NCI-H82 treated with DMSO at 0.1 percent for 48 hours (cell line): Measurements from ENCODE around the gene DDX39B.
"Not testable (repeated sequence)": the region's sequence is repeated elsewhere in the genome, so short reads cannot be mapped to it uniquely, and the experiment has no call there.

Source experiments
- DNase-seq: peaks from one replicate; lab custom pipeline; 2025; ENCODE audit not compliant: unreplicated experiment; lab: John Stamatoyannopoulos, UW

Gene DDX39B

DNA sequence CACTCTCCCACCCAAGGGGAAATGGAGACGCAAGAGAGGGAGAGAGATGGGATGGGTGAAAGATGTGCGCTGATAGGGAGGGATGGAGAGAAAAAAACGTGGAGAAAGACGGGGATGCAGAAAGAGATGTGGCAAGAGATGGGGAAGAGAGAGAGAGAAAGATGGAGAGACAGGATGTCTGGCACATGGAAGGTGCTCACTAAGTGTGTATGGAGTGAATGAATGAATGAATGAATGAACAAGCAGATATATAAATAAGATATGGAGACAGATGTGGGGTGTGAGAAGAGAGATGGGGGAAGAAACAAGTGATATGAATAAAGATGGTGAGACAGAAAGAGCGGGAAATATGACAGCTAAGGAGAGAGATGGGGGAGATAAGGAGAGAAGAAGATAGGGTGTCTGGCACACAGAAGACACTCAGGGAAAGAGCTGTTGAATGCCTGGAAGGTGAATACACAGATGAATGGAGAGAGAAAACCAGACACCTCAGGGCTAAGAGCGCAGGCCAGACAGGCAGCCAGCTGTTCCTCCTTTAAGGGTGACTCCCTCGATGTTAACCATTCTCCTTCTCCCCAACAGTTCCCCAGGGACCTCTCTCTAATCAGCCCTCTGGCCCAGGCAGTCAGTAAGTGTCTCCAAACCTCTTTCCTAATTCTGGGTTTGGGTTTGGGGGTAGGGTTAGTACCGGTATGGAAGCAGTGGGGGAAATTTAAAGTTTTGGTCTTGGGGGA lies 34.3 kb upstream of the DDX39B start:
- no peak for DNase-seq

DNA sequence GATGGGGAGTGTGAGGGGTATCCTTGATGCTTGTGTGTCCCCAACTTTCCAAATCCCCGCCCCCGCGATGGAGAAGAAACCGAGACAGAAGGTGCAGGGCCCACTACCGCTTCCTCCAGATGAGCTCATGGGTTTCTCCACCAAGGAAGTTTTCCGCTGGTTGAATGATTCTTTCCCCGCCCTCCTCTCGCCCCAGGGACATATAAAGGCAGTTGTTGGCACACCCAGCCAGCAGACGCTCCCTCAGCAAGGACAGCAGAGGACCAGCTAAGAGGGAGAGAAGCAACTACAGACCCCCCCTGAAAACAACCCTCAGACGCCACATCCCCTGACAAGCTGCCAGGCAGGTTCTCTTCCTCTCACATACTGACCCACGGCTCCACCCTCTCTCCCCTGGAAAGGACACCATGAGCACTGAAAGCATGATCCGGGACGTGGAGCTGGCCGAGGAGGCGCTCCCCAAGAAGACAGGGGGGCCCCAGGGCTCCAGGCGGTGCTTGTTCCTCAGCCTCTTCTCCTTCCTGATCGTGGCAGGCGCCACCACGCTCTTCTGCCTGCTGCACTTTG lies 33.6 kb upstream of the DDX39B start, which contains the start of gene TNF:
Gene TNF (plus strand): TSS at position 231 of the 567 bp plus-strand sequence. CDS start 177 bp downstream, at position 408.
- DNase-seq: no peak

DNA sequence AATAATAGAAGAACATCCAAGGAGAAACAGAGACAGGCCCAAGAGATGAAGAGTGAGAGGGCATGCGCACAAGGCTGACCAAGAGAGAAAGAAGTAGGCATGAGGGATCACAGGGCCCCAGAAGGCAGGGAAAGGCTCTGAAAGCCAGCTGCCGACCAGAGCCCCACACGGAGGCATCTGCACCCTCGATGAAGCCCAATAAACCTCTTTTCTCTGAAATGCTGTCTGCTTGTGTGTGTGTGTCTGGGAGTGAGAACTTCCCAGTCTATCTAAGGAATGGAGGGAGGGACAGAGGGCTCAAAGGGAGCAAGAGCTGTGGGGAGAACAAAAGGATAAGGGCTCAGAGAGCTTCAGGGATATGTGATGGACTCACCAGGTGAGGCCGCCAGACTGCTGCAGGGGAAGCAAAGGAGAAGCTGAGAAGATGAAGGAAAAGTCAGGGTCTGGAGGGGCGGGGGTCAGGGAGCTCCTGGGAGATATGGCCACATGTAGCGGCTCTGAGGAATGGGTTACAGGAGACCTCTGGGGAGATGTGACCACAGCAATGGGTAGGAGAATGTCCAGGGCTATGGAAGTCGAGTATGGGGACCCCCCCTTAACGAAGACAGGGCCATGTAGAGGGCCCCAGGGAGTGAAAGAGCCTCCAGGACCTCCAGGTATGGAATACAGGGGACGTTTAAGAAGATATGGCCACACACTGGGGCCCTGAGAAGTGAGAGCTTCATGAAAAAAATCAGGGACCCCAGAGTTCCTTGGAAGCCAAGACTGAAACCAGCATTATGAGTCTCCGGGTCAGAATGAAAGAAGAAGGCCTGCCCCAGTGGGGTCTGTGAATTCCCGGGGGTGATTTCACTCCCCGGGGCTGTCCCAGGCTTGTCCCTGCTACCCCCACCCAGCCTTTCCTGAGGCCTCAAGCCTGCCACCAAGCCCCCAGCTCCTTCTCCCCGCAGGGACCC lies 32.6 kb upstream of the DDX39B start:
- DNase-seq: no peak

DNA sequence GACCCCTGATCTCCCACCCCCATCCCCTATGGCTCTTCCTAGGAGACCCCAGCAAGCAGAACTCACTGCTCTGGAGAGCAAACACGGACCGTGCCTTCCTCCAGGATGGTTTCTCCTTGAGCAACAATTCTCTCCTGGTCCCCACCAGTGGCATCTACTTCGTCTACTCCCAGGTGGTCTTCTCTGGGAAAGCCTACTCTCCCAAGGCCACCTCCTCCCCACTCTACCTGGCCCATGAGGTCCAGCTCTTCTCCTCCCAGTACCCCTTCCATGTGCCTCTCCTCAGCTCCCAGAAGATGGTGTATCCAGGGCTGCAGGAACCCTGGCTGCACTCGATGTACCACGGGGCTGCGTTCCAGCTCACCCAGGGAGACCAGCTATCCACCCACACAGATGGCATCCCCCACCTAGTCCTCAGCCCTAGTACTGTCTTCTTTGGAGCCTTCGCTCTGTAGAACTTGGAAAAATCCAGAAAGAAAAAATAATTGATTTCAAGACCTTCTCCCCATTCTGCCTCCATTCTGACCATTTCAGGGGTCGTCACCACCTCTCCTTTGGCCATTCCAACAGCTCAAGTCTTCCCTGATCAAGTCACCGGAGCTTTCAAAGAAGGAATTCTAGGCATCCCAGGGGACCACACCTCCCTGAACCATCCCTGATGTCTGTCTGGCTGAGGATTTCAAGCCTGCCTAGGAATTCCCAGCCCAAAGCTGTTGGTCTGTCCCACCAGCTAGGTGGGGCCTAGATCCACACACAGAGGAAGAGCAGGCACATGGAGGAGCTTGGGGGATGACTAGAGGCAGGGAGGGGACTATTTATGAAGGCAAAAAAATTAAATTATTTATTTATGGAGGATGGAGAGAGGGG lies 31.7 kb upstream of the DDX39B start:
- DNase-seq: no peak

DNA sequence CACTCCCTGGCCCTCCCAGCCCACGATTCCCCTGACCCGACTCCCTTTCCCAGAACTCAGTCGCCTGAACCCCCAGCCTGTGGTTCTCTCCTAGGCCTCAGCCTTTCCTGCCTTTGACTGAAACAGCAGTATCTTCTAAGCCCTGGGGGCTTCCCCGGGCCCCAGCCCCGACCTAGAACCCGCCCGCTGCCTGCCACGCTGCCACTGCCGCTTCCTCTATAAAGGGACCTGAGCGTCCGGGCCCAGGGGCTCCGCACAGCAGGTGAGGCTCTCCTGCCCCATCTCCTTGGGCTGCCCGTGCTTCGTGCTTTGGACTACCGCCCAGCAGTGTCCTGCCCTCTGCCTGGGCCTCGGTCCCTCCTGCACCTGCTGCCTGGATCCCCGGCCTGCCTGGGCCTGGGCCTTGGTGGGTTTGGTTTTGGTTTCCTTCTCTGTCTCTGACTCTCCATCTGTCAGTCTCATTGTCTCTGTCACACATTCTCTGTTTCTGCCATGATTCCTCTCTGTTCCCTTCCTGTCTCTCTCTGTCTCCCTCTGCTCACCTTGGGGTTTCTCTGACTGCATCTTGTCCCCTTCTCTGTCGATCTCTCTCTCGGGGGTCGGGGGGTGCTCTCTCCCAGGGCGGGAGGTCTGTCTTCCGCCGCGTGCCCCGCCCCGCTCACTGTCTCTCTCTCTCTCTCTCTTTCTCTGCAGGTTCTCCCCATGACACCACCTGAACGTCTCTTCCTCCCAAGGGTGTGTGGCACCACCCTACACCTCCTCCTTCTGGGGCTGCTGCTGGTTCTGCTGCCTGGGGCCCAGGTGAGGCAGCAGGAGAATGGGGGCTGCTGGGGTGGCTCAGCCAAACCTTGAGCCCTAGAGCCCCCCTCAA lies 30.5 kb upstream of the DDX39B start, which contains the start of gene LTA:
Gene LTA (plus strand): TSS at position 249 of the 871 bp plus-strand sequence. CDS start 454 bp downstream, at position 703.
- no peak for DNase-seq

DNA sequence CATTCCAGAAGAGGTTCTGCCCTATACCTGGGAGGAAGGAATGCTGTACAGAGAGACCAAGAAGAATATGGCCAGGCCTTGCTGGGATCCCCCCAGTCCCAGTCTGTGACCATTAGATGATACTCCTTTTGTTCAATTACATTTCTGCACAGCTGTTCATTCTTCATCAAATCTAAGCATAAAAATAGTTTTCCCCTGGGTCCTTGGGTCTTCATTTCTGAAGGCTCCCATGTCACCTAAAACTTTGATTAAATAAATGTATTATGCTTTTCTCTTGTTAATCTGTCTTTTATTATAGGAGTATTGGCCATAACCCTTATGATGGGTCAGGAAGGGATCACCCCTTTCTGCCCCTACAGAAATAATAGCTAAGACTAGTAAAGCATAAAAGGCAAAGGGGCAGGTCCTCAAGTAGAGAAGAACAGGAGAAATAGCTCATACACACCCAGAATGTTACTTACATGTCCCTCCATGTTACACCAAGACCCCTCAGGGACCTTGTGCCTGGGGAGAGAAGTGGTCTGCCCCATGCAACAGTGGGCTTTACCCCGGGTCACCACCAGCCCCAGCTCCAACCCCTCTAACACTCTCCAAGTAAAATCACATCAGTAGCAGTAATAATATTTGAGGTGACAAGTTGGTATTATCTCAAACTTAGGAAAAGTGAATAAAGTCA lies 28.2 kb upstream of the DDX39B start:
- DNase-seq: no peak

DNA sequence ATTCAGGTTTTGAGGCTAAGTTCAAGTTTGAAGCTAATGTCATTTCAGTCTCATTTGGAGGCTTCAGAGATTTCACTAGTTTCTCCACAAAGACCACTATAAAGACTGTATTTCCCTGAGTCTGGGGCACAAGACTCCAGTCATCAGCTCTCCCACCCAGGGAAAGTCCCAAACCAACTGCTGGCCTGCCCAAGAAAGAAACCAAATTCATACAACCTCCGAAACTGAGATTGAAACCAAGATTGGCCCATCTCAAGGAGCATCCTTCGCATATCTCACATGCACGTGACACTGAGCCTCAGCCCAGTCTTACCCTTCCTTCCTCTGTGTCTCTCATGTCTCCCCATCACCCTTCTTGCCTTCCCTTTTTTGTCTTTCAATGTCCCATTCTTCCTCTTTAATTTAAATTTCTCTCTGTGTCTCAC lies 26.7 kb upstream of the DDX39B start:
- DNase-seq: no peak

DNA sequence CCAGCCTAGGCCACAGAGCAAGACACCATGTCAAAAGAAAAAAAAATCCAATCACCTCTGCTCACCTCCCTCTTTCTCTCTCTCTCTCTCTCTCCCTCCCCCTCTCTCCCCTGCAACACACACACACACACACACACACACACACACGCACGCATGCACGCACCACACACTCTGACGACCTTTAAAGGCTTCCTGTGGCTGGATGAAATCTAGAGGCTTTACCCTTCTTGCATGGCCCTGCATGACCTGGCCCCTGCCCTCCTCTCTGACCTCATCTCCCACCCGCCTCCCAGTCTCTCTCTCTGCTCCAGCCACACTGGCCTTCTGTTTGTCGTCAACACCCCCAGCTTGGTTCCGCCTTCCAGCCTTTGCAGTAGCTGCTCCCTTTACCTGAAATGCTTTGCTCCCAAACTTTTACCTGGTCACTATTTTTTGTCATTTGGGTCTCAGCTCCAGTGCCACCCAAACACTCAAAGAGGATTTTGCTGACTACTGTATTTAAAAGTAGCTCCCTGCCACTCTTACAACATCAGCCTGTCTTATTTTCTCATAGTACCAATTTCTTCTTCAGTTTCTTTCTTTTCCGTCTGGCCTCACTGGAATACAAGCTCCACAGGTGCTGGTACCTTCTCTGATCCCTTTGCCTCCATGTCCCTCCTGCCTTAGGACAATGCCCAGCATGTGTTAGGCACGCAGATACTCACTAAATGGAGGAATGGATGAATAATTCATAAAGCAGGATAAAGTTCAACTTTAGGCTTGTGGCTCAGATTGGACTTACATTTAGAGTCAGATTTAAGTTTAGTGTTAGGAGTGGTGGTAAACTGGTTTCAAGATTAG lies 25.9 kb upstream of the DDX39B start:
- DNase-seq: no peak

DNA sequence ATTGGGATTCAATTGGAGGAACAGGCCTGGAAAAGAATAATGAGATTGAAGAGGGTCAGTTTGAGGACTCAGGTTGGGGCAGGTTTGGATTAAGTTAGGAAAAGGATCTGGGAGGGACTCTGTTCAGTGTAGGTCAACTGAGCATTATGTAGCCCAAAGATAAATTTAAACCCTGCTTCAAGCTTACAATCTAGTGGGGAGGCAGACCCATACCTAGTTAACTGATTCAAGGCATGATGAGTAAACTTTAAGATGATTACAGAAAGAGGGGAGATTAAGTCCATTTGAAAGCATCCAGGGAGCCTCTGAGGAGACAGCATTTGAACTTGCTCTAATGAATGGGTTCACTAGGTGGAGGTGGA lies 18.9 kb upstream of the DDX39B start:
- no peak for DNase-seq

DNA sequence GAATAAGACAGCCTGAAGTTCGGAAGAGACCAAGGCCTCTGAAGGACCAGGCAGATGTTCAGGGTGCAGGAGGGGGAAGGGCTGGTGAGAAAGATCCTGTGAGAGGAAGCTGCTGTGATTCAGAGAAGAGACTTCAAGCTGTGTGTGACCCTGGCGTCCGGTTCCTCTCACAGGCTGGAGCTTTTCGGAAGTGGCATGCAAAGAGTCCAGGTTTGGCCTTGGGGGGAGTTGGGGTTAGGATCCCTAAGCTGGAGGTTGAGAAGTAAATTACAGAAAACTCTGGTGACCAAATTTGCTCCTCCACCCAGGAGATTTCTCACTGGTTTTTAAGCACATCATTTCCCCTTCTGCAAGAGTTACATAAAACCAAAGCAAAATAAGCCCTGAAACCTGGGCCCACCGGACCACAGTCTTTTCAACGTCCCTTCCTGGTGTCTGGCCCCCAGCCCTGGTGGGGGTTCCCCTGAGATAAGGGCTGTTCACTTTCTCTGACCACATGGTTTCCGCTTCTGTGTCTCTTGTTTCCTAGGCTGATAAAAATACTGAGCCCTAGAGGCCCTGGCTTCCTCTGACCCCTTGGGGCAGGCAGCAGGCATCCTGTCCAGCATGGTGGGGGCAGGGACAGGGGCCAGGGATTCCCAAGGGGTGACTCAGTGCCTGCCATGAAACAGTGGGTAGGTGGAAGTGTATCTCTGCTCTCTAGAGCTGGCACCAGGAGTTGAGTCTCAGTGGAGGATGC lies 18.3 kb upstream of the DDX39B start:
- DNase-seq: no peak

DNA sequence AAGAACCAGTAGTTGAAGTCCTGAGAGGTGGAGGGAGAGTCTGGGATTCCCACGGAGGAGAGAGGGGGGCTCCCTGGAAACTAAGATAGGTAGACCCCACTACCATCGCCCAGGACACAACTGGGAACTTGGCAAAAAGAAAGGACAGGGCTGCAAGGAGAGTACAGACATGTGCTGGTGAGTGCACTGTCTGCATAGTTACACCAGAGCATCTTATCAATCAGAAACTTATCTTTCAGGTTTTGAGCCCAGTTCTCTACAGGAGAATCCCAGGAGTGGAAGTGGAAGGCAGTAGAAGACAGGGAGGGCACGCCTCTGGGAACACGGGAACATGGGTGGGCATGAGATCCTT lies 17.8 kb upstream of the DDX39B start:
- no peak for DNase-seq

DNA sequence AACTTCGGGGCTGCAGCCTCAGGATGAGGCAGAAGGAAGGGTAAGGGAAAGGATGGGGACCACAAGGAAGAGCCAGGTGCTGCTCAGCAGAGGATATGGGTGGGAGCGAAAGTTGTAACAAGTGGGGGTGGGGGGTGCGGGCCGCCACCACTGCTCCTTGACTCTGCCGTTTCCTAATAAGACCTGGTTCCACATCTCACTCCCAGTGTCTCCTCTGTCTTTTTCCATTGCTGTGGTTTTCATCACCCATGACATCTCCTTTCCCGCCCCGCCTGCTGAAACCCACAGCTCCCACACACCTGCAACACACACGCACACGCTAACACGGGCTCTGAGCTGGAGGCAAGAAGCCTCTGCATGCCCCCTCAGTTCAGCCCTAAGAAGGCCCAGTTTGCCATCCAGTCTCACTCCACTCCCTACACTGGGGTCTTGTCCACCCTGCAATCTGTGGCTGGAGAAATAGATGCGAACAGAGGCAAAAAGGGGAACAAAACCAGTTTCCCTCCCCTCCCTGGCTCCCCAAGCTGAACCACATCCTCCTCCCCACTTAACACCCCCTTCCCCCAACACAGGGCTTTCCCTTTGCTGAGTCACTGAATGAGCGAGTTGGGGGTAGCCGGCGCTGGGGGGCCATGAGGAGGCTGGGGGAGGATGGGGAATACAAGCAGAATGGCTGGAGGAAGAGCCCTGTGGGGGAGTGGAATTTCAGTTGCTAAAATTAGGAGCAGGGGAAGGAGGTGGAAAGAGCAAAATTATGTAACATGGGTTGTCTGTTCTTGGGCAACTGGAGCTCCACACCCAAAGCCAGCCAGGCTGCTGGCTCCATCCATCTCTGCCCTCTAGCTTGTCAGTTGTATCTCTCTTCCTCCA lies 17.1 kb upstream of the DDX39B start:
- no peak for DNase-seq

DNA sequence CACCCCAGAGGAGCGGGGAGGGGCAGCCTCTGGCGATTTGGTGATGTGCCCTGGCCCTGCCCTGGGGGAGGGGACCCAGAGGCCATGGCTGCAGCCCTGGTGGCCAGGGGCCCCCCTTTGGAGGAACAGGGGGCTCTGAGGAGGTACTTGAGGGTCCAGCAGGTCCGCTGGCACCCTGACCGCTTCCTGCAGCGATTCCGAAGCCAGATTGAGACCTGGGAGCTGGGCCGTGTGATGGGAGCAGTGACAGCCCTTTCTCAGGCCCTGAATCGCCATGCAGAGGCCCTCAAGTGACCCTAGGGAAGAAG lies 16.5 kb upstream of the DDX39B start:
- no peak for DNase-seq

DNA sequence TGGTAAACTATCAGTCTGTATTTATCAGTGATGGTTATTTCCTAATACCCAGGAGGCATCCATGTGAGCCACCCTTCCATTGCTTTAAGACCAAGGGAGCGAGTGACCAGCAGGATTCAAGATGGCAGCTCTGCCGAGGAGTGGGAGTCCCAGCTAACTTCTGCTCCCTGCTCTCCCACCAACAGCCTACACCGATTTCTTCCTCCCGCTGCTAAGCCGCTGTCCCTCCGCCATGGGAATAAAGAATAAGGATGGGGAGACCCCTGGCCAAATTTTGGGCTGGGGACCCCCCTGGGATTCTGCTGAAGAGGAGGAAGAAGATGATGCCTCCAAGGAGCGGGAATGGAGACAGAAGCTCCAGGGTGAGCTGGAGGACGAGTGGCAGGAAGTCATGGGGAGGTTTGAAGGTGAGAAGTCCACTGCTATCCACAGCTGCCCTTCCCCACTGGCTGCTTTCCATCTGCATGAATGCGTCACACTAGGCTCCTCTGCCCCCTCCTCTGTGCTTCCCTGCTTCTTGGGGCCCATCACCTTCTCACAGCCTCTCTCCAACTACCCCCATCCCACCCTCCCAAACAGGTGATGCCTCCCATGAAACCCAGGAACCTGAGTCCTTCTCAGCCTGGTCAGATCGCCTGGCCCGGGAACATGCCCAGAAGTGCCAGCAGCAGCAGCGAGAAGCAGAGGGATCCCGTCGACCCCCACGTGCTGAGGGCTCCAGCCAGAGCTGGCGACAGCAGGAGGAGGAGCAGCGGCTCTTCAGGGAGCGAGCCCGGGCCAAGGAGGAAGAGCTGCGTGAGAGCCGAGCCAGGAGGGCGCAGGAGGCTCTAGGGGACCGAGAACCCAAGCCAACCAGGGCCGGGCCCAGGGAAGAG lies 15.9 kb upstream of the DDX39B start:
- DNase-seq: no peak

DNA sequence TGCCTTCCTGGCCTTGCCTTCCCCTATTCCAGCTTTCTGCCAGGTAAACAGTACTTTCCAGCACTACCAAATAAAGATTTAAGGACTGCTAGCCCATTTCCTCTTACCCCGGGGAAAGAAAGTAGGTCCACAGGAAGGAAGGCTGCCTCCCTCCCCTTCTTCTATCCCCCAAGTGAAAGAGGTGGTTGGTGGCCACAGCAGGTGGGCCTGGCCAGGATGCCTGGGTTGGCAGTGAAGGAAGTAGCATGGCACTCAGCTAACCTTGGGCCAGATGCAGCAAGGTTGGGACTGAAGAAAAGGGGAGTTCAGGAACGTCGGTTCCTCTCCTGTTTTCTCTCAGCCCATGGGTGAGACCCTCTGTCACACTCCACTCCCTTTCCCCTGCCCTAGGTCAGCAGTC lies 14.5 kb upstream of the DDX39B start:
- DNase-seq: no peak

DNA sequence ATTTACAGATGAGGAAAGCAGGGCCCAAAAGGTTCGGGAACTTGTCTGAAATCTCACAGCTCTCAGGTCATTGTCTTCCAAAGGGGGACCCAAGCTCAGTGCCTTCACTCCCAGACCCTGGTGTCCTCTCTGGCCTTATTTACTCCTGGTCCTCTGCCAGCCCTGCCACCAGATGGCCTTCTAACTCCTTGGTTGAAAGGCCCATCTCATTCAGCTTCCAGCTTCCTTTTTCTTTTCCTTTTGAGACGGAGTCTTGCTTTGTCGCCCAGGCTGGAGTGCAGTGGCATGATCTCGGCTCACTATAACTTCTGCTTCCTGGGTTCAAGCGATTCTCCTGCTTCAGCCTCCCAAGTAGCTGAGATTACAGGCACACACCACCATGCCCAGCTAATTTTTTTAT lies 9.6 kb upstream of the DDX39B start:
- DNase-seq: not testable (repeated sequence)
